HG02798 (cell line): Measurements from ENCODE around the gene PEX5L.
A peak's percentile ranks its signal among the peaks of the same experiment; 100 is the strongest.
"Not testable (repeated sequence)": the region's sequence is repeated elsewhere in the genome, so short reads cannot be mapped to it uniquely, and the experiment has no call there.

ENCODE experiments used
- ATAC-seq: cut with Tn5 transposase; IDR thresholded peaks from one replicate; pipeline ENCODE4 v1.9.1; 2021; ENCODE audit warnings: mild to moderate bottlenecking; ENCODE audit not compliant: unreplicated experiment, poor library complexity

PEX5L gene

GRCh38 chr3:180011927-180012326 is 24.8 kb downstream of the PEX5L start:
- no peak for ATAC-seq

GRCh38 chr3:180008318-180008717 is 28.4 kb downstream of the PEX5L start:
- ATAC-seq, result not testable (repeated sequence)

DNA sequence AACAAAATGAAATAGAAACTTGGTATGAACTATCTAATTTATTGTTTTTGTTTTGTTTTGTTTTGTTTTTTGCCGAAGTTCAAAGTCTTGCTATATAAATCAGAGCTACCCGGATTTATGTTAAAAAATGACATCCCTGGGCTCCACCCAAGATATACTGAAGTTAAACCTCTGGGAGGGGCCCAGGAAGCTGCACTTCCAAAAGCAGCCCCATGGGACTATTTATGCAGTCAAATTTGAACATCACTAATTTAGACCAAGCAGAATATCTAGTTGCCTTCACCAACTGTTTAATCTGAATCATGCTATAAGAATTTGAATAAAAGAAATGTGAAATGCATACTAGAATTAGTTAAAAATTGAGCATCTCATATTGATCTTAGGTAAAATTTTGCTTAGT is 32.2 kb downstream of the PEX5L start:
- no peak for ATAC-seq

DNA sequence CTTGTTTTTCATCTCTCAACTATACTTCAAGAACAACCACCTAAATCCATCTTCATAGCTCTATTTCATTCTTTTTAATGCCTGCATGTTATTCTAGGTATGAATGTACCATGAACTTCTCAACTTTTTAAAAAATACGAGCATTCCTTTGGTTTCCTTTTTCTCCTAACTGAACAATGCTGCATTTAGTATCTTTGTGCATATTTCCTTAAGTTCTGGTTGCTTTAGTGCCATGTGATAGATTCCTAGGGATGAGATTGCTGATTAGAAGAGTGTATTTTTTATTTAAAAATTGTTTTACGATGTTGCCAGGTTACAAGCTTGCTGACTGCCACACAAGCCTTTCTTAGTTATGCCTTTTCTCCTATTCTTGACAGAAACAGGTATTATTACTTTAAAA is 34.7 kb downstream of the PEX5L start:
- no peak for ATAC-seq

GRCh38 chr3:180000500-180000899 is 36.2 kb downstream of the PEX5L start:
- no peak for ATAC-seq

- ATAC-seq, result no peak
Measured at GRCh38 chr3:179995406-179995805, 41.3 kb downstream of the PEX5L start.

DNA sequence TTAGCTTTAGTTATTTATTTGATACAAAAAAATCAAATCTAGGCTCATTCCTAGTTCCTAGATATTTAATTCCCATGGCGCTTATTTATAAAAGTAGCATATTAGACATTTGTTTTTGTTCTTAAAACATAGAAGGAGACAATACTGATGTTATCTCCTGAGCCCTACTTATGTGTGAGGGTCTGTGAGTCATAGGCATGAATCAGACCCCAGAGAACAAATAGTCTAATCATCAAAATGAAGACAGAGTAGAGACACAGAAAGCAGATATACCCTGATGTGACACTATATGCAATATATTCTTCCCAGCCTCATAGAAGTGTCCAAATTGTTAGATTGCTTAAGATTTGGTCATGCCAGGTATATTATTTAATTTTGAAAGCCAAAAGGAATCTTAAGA is 44.9 kb downstream of the PEX5L start:
- ATAC-seq, result no peak

DNA sequence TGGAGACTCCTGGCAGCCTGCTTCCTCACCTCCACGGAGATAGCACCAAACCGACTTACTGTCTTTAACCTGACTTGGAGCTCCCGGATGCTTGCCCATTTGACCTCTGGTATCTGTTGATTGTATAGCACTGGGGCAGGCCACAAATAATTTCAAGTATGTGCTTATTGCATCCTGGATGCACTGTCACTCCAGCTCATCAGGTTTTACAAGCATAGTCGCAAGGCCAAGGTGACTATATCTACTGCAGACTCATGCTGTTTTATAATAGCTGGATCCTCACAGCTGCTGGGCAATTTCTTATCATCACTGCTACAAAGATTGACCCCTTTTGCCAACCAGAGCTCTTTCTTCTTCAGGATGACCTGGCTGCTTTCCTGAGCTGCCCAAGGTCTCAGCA is 45.6 kb downstream of the PEX5L start:
- no peak for ATAC-seq

GRCh38 chr3:179981646-179982045 is 55.1 kb downstream of the PEX5L start:
- no peak for ATAC-seq

GRCh38 chr3:179977356-179977755 is 59.4 kb downstream of the PEX5L start:
- no peak for ATAC-seq

DNA sequence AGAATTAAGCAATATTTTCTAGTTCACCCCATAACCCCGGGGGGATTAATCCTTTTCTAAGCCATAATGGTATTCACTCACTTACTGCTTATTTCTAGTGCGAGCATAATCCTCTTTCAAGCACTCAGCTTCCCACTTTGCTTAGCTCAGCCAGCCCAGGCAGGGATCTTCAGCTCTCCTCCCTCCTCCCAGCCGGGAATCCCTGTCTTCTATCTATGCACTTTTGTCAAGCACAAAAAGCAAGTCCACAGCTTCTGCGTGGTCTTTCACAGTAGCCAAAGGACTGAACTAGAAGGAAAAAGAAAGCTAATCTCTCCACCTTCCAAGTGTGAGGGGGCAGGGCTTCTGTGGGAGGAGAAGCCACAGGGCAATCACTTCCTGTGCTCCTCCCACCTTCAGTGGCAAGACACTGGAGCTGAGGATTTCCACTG is 62.8 kb downstream of the PEX5L start:
- no peak for ATAC-seq

DNA sequence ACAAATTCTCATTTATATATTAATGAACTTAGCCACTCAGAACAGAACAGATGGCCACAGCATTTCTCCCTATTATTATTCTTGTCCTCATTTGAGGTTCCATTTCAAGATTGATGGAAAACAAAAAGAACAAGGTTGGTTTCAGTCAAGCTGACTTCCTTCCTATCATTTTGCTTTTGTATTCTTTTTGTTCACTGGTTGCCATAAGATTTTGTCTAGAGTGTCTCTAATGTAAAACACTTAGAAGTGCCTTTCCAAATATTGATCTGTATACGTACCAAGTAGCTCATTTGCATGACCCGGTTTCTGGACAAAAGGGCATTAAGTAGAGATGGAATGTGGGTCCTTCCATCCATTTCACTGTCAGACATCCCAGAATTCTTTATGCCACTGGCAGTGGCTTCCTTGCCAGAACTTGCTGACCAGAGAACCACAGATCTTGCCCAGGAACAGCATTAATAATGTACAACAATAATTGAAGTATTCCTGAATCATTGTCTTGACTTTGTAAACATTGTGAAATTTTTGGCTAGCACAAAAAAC is 63.8 kb downstream of the PEX5L start:
- no peak for ATAC-seq

DNA sequence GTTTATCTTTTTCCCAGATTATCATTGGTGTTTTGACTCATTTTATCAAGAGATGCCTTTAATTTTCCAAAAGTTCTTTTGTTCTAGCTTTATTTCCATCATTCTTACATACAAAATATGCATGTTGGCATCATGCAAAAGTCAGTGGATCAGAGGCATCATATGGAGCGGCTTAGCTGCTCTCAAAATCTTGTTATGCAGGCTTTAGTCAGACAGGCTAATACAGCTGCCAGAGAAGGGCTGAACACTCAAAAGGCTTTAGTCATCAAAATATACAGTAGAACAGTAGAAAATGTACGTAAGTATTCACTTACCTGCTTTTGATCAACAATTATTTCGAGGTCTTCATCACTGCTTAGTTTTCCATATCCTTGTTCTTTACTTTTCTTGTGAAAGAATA is 65.5 kb downstream of the PEX5L start:
- no peak for ATAC-seq

DNA sequence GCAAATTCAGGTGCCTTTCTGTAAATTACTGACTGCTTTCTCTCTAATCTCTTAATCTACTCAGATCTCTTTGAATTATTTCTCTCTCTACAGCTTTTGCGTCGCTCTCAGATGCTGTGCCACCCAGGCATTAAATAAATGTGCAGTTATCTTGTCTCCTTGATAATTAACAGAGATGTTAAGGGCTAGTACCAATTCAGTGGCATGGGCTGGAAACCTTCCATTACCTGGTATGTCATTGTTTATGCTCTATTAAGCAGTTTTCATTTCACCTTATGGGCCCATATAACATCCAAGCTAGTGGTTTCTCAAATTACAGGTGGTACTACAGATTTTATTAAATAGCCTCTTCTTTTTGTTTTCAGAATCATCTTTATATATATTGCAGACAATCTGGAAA is 66.0 kb downstream of the PEX5L start:
- ATAC-seq, result no peak

- ATAC-seq, result peak; percentile 31
Measured at GRCh38 chr3:179969525-179969924, 67.2 kb downstream of the PEX5L start.

- ATAC-seq, result peak; percentile 87
Measured at GRCh38 chr3:179967622-179968021, 69.1 kb downstream of the PEX5L start.

DNA sequence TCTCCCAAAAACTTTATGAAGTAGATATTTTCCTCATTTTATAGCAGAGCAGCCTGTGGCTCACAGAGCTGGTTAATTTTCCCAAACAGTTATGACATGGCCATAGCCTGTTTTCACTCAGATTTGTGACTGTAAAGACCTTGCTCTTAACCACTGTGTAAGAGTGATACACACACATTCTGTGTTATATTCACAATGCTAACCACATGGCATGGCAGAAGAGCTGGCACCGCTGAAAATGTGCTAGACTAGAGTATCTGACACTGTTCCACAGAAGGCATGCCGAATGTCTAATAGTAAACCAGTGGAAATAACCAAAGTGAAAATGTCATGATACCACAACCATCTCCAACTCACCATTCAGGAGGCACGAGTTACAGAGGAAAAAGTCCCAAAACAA is 71.8 kb downstream of the PEX5L start:
- no peak for ATAC-seq

DNA sequence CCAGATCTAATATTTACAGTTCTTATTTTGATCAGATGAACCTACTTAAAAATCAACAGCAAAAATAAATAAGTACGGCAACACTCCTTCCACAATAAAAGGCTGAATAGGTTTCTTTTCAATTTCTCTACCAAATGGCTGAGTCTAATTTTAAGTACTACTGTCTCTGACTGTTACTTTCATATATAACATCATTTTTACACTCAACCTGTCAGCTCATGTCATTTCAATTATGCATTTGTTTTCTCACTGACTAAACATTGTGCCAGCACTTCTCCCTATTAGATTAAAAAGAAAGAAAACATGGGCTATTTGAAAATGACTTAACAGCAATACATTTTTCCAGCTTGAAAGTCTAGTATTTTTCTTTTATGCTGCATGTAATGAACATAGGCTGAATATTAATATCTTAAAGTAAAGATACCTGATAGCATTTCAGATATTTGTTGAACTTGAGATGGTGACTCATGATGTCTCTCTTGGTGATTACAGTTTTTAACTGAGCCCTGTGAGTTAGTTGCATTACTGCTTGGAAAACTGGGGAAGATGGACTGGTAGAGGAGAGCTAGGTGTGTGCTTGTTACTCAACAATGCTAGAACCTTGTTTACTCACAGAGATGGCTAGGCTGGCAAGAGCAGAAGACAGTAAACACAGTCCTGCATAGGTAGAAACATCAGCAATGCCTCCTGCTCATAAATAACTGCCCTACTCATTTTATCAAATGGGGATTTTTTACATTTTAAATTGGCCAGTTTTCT is 73.9 kb downstream of the PEX5L start:
- peak; percentile 29 for ATAC-seq

- peak; percentile 56 for ATAC-seq
Measured at GRCh38 chr3:179961703-179962078, 75.0 kb downstream of the PEX5L start.

GRCh38 chr3:179961071-179961702 is 75.5 kb downstream of the PEX5L start:
- peak; percentile 22 for ATAC-seq

DNA sequence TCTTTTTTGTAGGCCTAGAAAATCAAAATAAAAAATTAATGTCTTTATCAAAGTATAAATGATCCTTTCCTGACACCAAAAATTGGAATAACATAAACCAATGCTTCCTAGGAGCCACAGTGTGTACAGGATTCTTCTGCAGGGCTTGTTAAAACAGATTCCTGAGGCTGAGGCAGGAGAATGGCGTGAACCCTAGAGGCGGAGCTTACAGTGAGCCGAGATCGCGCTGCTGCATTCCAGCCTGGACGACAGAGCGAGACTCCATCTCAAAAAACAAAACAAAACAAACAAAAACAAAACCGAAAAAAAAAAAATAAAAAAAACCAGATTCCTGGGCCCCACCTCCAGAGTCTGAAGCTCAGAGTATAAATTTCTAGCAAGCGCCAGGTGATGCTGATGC is 78.0 kb downstream of the PEX5L start:
- no peak for ATAC-seq

- ATAC-seq, result no peak
Measured at GRCh38 chr3:179958143-179958542, 78.6 kb downstream of the PEX5L start.
